Omental fat pad (tissue), 4 donors: ENCODE measurements around the gene SEMA3C. TPM values are rescaled to one million over a fixed set of nuclear protein-coding genes. Genes with fewer than 3 reads are reported as not detected.

Source experiments
- ATAC-seq: fragments of 150-250 bp; one replicate; pipeline ENCODE4 v1.9.1; 2016; ENCODE audit warnings: mild to moderate bottlenecking, moderate library complexity; ENCODE audit not compliant: low FRiP score
- DNase-seq: peaks from one replicate; pipeline ENCODE4 v3.0.0-alpha.2; 2019; ENCODE audit warnings: low spot score
- CTCF ChIP-seq, 3 donors: fragments of 450-650 bp; IDR thresholded peaks; one replicate each; pipeline ENCODE4 v1.5.1; 2016 to 2017; ENCODE audit warnings: antibody characterized with exemption in 3 of 3, mild to moderate bottlenecking in 3 of 3, moderate library complexity in 2 of 3
- total RNA-seq, 4 donors: library from RNA; depleted of rRNA; stranded (reverse); fragments of >200 nt; gene quantifications; one replicate each; pipeline ENCODE4 v1.1.0, GENCODE V29; 2016

Gene SEMA3C
- total RNA-seq, 4 donors from 2014 or later = 46.2 to 201 (median 126) TPM

- DNase-seq (no peak), ATAC-seq (no peak)
- TF ChIP-seq CTCF (IDR thresholded peaks at IDR 0.05) = no peak
These were observed 210.7 kb downstream of the SEMA3C start for GRCh38 chr7:80708123-80708522.

GRCh38 chr7:80707318-80707717 is 211.5 kb downstream of the SEMA3C start:
- TF ChIP-seq CTCF (IDR thresholded peaks at IDR 0.05) = no peak
- no peak for ATAC-seq

GRCh38 chr7:80705130-80705781 is 213.6 kb downstream of the SEMA3C start:
- no peak for TF ChIP-seq CTCF (IDR thresholded peaks at IDR 0.05)
- no peak for DNase-seq

More at GRCh38 chr7:80707318-80707717, 211.5 kb downstream of the SEMA3C start:
- DNase-seq = no peak

GRCh38 chr7:80703272-80703671 is 215.6 kb downstream of the SEMA3C start:
- ATAC-seq (peak; percentile 69), DNase-seq (no peak)
- no peak for TF ChIP-seq CTCF (IDR thresholded peaks at IDR 0.05)

More at GRCh38 chr7:80705130-80705781, 213.6 kb downstream of the SEMA3C start:
- no peak for ATAC-seq

GRCh38 chr7:80699721-80700256 is 219.1 kb downstream of the SEMA3C start:
- TF ChIP-seq CTCF (IDR thresholded peaks at IDR 0.05) = no peak
- DNase-seq (no peak), ATAC-seq (no peak)

GRCh38 chr7:80699045-80699638 is 219.7 kb downstream of the SEMA3C start:
- ATAC-seq (no peak), DNase-seq (no peak)
- TF ChIP-seq CTCF (IDR thresholded peaks at IDR 0.05) = peak in 2 of 3 donors; percentile 16 to 41
